ENCODE results near the gene COPB1.
"Not testable (repeated sequence)": the region's sequence is repeated elsewhere in the genome, so short reads cannot be mapped to it uniquely, and the experiment has no call there.

The COPB1 gene

GRCh38 chr11:14499560-14500180 is at the start of gene COPB1:
COPB1 (minus strand) TSS chr11:14499811; CDS start chr11:14498928, 883 bp downstream.
- peaks cover 57% of the 10 kb centered on the region for H3K4me1 Mint-ChIP-seq
- H3K27me3 Mint-ChIP-seq: no peaks in the 10 kb centered on the region
- H3K27ac Mint-ChIP-seq: peak within 1 kb of the TSS; percentile 97
- H3K36me3 Mint-ChIP-seq: peaks cover 25% of the 10 kb centered on the region
- peak within 1 kb of the TSS; percentile 99 for H3K4me3 Mint-ChIP-seq
- H3K9me3 Mint-ChIP-seq: no peaks in the 10 kb centered on the region

- Mint-ChIP-seq H3K4me1 (peaks cover 30% of the 10 kb centered on the region), H3K9me3 (no peaks in the 10 kb centered on the region), H3K27ac (no peak overlapping the region), H3K27me3 (no peaks in the 10 kb centered on the region), H3K36me3 (peaks cover 11% of the 10 kb centered on the region), H3K4me3 (no peak overlapping the region)
Observed at GRCh38 chr11:14547440-14547839, 47.8 kb upstream of the COPB1 start.

GRCh38 chr11:14546672-14547071 is 47.1 kb upstream of the COPB1 start:
- Mint-ChIP-seq H3K27ac (no peak overlapping the region), H3K27me3 (no peaks in the 10 kb centered on the region), H3K9me3 (no peaks in the 10 kb centered on the region), H3K36me3 (peaks cover 12% of the 10 kb centered on the region), H3K4me3 (no peak overlapping the region), H3K4me1 (peaks cover 34% of the 10 kb centered on the region)

- H3K27ac Mint-ChIP-seq: no peak overlapping the region
- H3K4me3 Mint-ChIP-seq: no peak overlapping the region
- no peaks in the 10 kb centered on the region for H3K9me3 Mint-ChIP-seq
- peaks cover 51% of the 10 kb centered on the region for H3K4me1 Mint-ChIP-seq
- H3K36me3 Mint-ChIP-seq: peaks cover 10% of the 10 kb centered on the region
- no peaks in the 10 kb centered on the region for H3K27me3 Mint-ChIP-seq
Observed at GRCh38 chr11:14544611-14545010, 45.0 kb upstream of the COPB1 start.

- Mint-ChIP-seq H3K27ac (no peak overlapping the region), H3K36me3 (peaks cover 10% of the 10 kb centered on the region), H3K4me3 (no peak overlapping the region), H3K4me1 (peaks cover 64% of the 10 kb centered on the region), H3K9me3 (no peaks in the 10 kb centered on the region), H3K27me3 (no peaks in the 10 kb centered on the region)
Observed at GRCh38 chr11:14543260-14543659, 43.6 kb upstream of the COPB1 start.

GRCh38 chr11:14542324-14542723 is 42.7 kb upstream of the COPB1 start:
- no peaks in the 10 kb centered on the region for H3K9me3 Mint-ChIP-seq
- peaks cover 66% of the 10 kb centered on the region for H3K4me1 Mint-ChIP-seq
- H3K4me3 Mint-ChIP-seq: no peak overlapping the region
- no peak overlapping the region for H3K27ac Mint-ChIP-seq
- H3K36me3 Mint-ChIP-seq: peaks cover 9% of the 10 kb centered on the region
- no peaks in the 10 kb centered on the region for H3K27me3 Mint-ChIP-seq

GRCh38 chr11:14541192-14541947 is 41.8 kb upstream of the COPB1 start:
- Mint-ChIP-seq H3K27me3 (no peaks in the 10 kb centered on the region), H3K27ac (peak overlapping the region; percentile 59), H3K4me3 (no peak overlapping the region), H3K4me1 (peaks cover 65% of the 10 kb centered on the region), H3K36me3 (peaks cover 5% of the 10 kb centered on the region), H3K9me3 (no peaks in the 10 kb centered on the region)

GRCh38 chr11:14539982-14540421 is 40.4 kb upstream of the COPB1 start:
- H3K27me3 Mint-ChIP-seq: no peaks in the 10 kb centered on the region
- H3K9me3 Mint-ChIP-seq: no peaks in the 10 kb centered on the region
- H3K36me3 Mint-ChIP-seq: peaks cover 3% of the 10 kb centered on the region
- H3K4me3 Mint-ChIP-seq: no peak overlapping the region
- peak overlapping the region; percentile 3 for H3K27ac Mint-ChIP-seq
- H3K4me1 Mint-ChIP-seq: peaks cover 54% of the 10 kb centered on the region

GRCh38 chr11:14538926-14539554 is 39.4 kb upstream of the COPB1 start:
- peaks cover 2% of the 10 kb centered on the region for H3K36me3 Mint-ChIP-seq
- H3K9me3 Mint-ChIP-seq: no peaks in the 10 kb centered on the region
- H3K4me1 Mint-ChIP-seq: peaks cover 49% of the 10 kb centered on the region
- H3K27ac Mint-ChIP-seq: peak overlapping the region; percentile 70
- H3K27me3 Mint-ChIP-seq: no peaks in the 10 kb centered on the region
- no peak overlapping the region for H3K4me3 Mint-ChIP-seq

- Mint-ChIP-seq H3K4me3 (no peak overlapping the region), H3K27me3 (no peaks in the 10 kb centered on the region), H3K9me3 (no peaks in the 10 kb centered on the region), H3K4me1 (peaks cover 49% of the 10 kb centered on the region), H3K27ac (peak overlapping the region; percentile 62), H3K36me3 (peaks cover 2% of the 10 kb centered on the region)
Observed at GRCh38 chr11:14538271-14538925, 38.8 kb upstream of the COPB1 start.

GRCh38 chr11:14537134-14537599 is 37.6 kb upstream of the COPB1 start:
- Mint-ChIP-seq H3K4me3 (peak overlapping the region; percentile 88), H3K9me3 (no peaks in the 10 kb centered on the region), H3K4me1 (peaks cover 45% of the 10 kb centered on the region), H3K27me3 (no peaks in the 10 kb centered on the region), H3K27ac (peak overlapping the region; percentile 98), H3K36me3 (no peaks in the 10 kb centered on the region)

GRCh38 chr11:14535166-14535565 is 35.6 kb upstream of the COPB1 start:
- not testable (repeated sequence) for H3K9me3 Mint-ChIP-seq, H3K27ac Mint-ChIP-seq, H3K4me3 Mint-ChIP-seq, H3K36me3 Mint-ChIP-seq, H3K27me3 Mint-ChIP-seq
- peaks cover 32% of the 10 kb centered on the region for H3K4me1 Mint-ChIP-seq

- Mint-ChIP-seq H3K36me3 (peaks cover 2% of the 10 kb centered on the region), H3K27ac (no peak overlapping the region), H3K9me3 (no peaks in the 10 kb centered on the region), H3K4me3 (no peak overlapping the region), H3K4me1 (no peaks in the 10 kb centered on the region), H3K27me3 (no peaks in the 10 kb centered on the region)
Observed at GRCh38 chr11:14529951-14530350, 30.3 kb upstream of the COPB1 start.

- H3K36me3 Mint-ChIP-seq: peaks cover 2% of the 10 kb centered on the region
- no peak overlapping the region for H3K4me3 Mint-ChIP-seq
- no peaks in the 10 kb centered on the region for H3K4me1 Mint-ChIP-seq
- no peaks in the 10 kb centered on the region for H3K9me3 Mint-ChIP-seq
- no peak overlapping the region for H3K27ac Mint-ChIP-seq
- no peaks in the 10 kb centered on the region for H3K27me3 Mint-ChIP-seq
Observed at GRCh38 chr11:14529321-14529720, 29.7 kb upstream of the COPB1 start.

- peaks cover 25% of the 10 kb centered on the region for H3K4me1 Mint-ChIP-seq
- H3K9me3 Mint-ChIP-seq: no peaks in the 10 kb centered on the region
Observed at GRCh38 chr11:14522801-14523200, 23.2 kb upstream of the COPB1 start.

More at GRCh38 chr11:14522801-14523200, 23.2 kb upstream of the COPB1 start:
- Mint-ChIP-seq H3K4me3 (no peak overlapping the region), H3K36me3 (peaks cover 13% of the 10 kb centered on the region), H3K27ac (no peak overlapping the region), H3K27me3 (no peaks in the 10 kb centered on the region)
